Measurements from ENCODE around the gene FATE1. TPM values are rescaled to one million over a fixed set of nuclear protein-coding genes. Genes with fewer than 3 reads are reported as not detected.
A peak's percentile ranks its signal among the peaks of the same experiment; 100 is the strongest.

FATE1 gene
- polyA plus RNA-seq, 1 donor from 2014 or later = not detected

DNA sequence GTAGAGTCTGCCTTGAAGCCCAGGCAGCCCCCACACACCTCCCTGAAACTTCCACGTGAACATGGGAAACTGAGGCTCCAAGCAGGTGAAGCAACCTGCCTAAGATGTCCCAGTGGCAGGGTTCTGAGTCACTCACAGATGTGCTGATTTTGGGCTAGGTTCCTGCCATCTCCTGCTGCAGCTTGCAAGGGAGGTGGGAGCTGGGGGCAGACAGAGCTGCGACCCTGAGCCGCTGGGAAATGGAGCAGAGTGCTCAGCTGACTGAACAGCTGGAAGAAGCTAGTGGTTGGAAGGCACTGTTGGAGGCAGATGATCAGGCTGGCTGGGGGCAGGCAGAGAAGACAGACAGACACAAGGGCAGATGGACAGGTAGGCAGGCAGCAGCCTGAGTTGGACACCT lies 3.6 kb upstream of the FATE1 start:
- H3F3A ChIP-seq (ENCODE audit: insufficient read depth, low read length, poor library complexity, severe bottlenecking) = no peaks in the 10 kb centered on the region
- no peaks in the 10 kb centered on the region for H3K79me2 ChIP-seq (replicated peaks; ENCODE audit: insufficient read depth, low read length)
- TF ChIP-seq RAD21 (conservative IDR thresholded peaks at IDR 0.05) (no peak), POLR2AphosphoS5 (IDR thresholded peaks at IDR 0.05) (no peak), EP300 (conservative IDR thresholded peaks at IDR 0.05; ENCODE audit: poor library complexity, severe bottlenecking) (no peak), EZH2 (IDR thresholded peaks at IDR 0.05; ENCODE audit: borderline replicate concordance, insufficient read depth, low read length, poor library complexity, severe bottlenecking) (no peak), REST (IDR thresholded peaks at IDR 0.05; ENCODE audit: borderline replicate concordance) (no peak), SMC3 (conservative IDR thresholded peaks at IDR 0.05; ENCODE audit: poor library complexity) (no peak), MXI1 (conservative IDR thresholded peaks at IDR 0.05; ENCODE audit: poor library complexity, severe bottlenecking) (no peak), TAF1 (IDR thresholded peaks at IDR 0.05; ENCODE audit: low read depth) (no peak)
- TF ChIP-seq, protein P1, sequence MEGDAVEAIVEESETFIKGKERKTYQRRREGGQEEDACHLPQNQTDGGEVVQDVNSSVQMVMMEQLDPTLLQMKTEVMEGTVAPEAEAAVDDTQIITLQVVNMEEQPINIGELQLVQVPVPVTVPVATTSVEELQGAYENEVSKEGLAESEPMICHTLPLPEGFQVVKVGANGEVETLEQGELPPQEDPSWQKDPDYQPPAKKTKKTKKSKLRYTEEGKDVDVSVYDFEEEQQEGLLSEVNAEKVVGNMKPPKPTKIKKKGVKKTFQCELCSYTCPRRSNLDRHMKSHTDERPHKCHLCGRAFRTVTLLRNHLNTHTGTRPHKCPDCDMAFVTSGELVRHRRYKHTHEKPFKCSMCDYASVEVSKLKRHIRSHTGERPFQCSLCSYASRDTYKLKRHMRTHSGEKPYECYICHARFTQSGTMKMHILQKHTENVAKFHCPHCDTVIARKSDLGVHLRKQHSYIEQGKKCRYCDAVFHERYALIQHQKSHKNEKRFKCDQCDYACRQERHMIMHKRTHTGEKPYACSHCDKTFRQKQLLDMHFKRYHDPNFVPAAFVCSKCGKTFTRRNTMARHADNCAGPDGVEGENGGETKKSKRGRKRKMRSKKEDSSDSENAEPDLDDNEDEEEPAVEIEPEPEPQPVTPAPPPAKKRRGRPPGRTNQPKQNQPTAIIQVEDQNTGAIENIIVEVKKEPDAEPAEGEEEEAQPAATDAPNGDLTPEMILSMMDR (IDR thresholded peaks at IDR 0.05; ENCODE audit: poor library complexity, severe bottlenecking) = no peak
- H3K9ac ChIP-seq (ENCODE audit: low read length) = no peak overlapping the region
- H2AFZ ChIP-seq (ENCODE audit: low read depth, low read length) = no peak overlapping the region
- no peak overlapping the region for H3K4me3 ChIP-seq (ENCODE audit: low read length)
- H3K36me3 ChIP-seq (ENCODE audit: insufficient read depth, low read length) = no peaks in the 10 kb centered on the region
- no peaks in the 10 kb centered on the region for H4K20me1 ChIP-seq (ENCODE audit: insufficient read depth)
- H3K27ac ChIP-seq (ENCODE audit: low read length) = no peak overlapping the region
- no peaks in the 10 kb centered on the region for H3K27me3 ChIP-seq (ENCODE audit: insufficient read depth, low read depth, low read length)
- no peaks in the 10 kb centered on the region for H3K9me2 ChIP-seq (ENCODE audit: insufficient read depth, low read length)
- H3K9me3 ChIP-seq (ENCODE audit: low read length) = no peaks in the 10 kb centered on the region
- H3K4me2 ChIP-seq (ENCODE audit: low read length) = no peak overlapping the region

DNA sequence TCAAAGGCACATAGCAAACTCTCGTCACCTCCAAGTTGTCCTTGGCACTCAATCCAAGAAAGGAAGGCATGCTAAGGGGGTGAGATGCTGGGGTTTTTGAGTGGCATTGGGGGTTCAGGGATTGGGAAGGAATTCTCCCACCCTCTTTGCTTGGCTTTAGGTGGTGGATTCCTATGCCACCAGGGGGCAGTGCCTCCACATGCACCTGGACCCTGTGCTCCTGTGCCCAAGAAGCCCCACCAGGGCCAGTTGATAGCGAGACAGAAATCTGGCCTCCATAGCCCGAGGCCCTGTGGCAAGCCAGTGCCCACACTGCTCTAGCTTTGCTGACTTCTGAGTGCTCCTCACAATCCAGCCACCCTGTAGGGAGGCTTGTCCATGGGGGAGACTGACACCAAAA lies 2.0 kb upstream of the FATE1 start:
- H3K9ac ChIP-seq (ENCODE audit: low read length) = no peak overlapping the region
- no peaks in the 10 kb centered on the region for H4K20me1 ChIP-seq (ENCODE audit: insufficient read depth)
- no peaks in the 10 kb centered on the region for H3F3A ChIP-seq (ENCODE audit: insufficient read depth, low read length, poor library complexity, severe bottlenecking)
- no peaks in the 10 kb centered on the region for H3K27me3 ChIP-seq (ENCODE audit: insufficient read depth, low read depth, low read length)
- no peak overlapping the region for H2AFZ ChIP-seq (ENCODE audit: low read depth, low read length)
- H3K9me2 ChIP-seq (ENCODE audit: insufficient read depth, low read length) = no peaks in the 10 kb centered on the region
- no peaks in the 10 kb centered on the region for H3K36me3 ChIP-seq (ENCODE audit: insufficient read depth, low read length)
- H3K79me2 ChIP-seq (replicated peaks; ENCODE audit: insufficient read depth, low read length) = no peaks in the 10 kb centered on the region
- no peak overlapping the region for H3K4me3 ChIP-seq (ENCODE audit: low read length)
- H3K27ac ChIP-seq (ENCODE audit: low read length) = no peak overlapping the region
- H3K4me2 ChIP-seq (ENCODE audit: low read length) = no peak overlapping the region
- TF ChIP-seq EP300 (conservative IDR thresholded peaks at IDR 0.05; ENCODE audit: poor library complexity, severe bottlenecking) = no peak
- no peak for TF ChIP-seq REST (IDR thresholded peaks at IDR 0.05; ENCODE audit: borderline replicate concordance)
- TF ChIP-seq SMC3 (conservative IDR thresholded peaks at IDR 0.05; ENCODE audit: poor library complexity) = peak; percentile 12
- H3K9me3 ChIP-seq (ENCODE audit: low read length) = no peaks in the 10 kb centered on the region
